ENCODE data around the gene OTUB2. TPM values are rescaled to one million over a fixed set of nuclear protein-coding genes. Genes with fewer than 3 reads are reported as not detected.
A peak's percentile ranks its signal among the peaks of the same experiment; 100 is the strongest.

OTUB2 gene
- total RNA-seq, 6 experiments from 2014 or later: 0.59 to 3.7 (median 0.85) TPM

DNA sequence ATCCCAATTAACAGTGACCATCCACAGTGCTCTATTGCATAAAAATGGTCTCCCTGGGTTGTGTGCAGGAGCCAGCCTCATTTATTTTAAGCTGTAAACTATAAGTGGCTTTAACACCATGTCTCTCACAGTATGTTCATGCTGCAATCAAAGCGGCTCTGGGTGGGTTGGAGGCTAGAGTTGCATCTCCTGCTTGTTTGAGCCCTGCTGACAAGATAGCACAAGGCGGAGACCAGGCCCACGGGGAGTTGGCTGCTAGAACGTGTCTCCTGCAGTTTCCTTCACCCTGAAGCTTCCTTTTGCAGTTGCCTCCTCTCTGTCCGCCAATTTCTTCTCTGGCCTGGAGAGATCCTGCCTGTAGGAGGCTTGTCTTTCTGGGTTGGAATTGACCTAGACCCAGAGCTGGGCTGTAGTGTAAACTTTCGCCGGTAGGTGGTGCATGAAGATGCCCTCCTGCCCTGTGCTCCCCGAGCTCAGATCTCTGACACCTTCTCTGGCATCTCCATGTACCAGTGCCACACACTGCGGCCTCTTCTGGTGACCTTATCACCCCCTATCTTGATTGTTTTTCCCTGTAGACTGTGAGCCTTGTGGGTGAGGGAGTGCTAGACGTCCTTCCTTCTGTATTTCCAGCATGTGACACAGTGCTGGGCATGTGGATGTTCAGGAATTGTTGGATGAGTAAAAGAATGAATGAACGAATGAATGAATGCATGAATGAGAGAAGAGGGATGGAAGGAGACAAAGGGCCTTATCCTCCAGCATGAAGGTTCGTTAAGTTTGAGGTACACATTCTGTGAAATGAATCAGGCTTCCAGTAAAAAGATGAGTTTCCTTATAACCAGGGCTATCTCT lies 10.4 kb downstream of the OTUB2 start:
- H3K27ac ChIP-seq: no peak overlapping the region
- H3K9me3 ChIP-seq: no peaks in the 10 kb centered on the region
- no peaks in the 10 kb centered on the region for H3K27me3 ChIP-seq
- H3K36me3 ChIP-seq: no peaks in the 10 kb centered on the region
- DNase-seq: peak; percentile 73 to 78 (median 73)
- TF ChIP-seq CTCF (IDR thresholded peaks at IDR 0.05) (peak; percentile 82 to 87 (median 85)), POLR2A (IDR thresholded peaks at IDR 0.05) (no peak)
- 8% methylated on average over 9 of the region's 12 CpGs for WGBS (ENCODE audit: insufficient coverage, low coverage, low lambda C conversion rate, missing lambda C conversion rate)
- peaks cover 0 to under 1% (median 0%) of the 10 kb centered on the region in 4 donors for H3K4me1 ChIP-seq
- H3K4me3 ChIP-seq: no peak overlapping the region
- intact Hi-C loops (cut with DNase I): no loop called here
- ATAC-seq: peak; percentile 95 to 99 (median 98)

DNA sequence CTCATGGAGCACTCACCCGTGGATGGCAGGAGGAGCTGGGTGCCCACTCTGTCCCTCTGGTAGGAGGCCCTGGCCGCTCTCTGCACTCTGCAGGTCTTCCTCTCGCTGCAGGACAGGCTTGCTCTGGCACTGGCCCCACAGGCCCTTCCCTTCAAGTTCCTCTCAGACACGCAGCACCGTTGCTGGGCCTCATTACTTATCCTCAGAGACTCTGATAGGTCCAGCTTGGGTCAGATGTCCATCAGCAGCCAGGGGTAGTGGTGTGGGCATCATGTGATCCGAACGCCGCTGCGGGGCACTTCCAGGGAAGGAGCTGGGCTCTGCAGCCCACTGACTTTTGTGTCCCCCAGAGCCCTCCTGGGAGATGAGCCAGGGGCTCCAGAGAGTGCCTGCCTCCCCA lies 11.8 kb downstream of the OTUB2 start:
- no peaks in the 10 kb centered on the region for H3K27me3 ChIP-seq
- H3K9me3 ChIP-seq: no peaks in the 10 kb centered on the region
- H3K27ac ChIP-seq: no peak overlapping the region
- no peak for DNase-seq
- H3K4me3 ChIP-seq: no peak overlapping the region
- TF ChIP-seq CTCF (IDR thresholded peaks at IDR 0.05) (no peak), POLR2A (IDR thresholded peaks at IDR 0.05) (no peak)
- intact Hi-C loops (cut with DNase I): no loop called here
- peaks cover 0 to 8% (median 0%) of the 10 kb centered on the region in 4 donors for H3K4me1 ChIP-seq
- ATAC-seq: no peak
- 100% methylated on average over 1 of the region's 9 CpGs for WGBS (ENCODE audit: insufficient coverage, low coverage, low lambda C conversion rate, missing lambda C conversion rate)
- H3K36me3 ChIP-seq: no peaks in the 10 kb centered on the region

DNA sequence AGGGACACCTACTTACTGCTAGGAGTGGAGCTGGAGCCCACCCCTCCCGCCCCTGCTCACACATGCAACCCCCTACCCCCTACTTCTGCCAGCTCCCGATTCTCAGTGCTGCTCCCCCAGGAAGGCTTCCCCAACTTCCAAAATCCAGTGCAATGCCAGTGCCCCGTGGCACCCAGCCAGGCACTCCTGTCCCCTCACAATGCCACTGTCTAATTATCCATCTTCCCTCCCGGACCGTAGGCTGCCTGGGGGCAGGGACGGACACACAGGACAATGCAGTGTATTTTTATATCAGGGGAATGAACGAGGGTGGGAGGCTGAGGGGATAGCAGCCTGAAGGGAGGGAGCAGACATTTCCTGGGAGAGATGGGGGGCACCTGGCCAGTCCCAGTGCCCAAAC lies 12.4 kb downstream of the OTUB2 start:
- TF ChIP-seq CTCF (IDR thresholded peaks at IDR 0.05) (no peak), POLR2A (IDR thresholded peaks at IDR 0.05) (no peak)
- DNase-seq: no peak
- no peaks in the 10 kb centered on the region for H3K36me3 ChIP-seq
- WGBS (ENCODE audit: insufficient coverage, low coverage, low lambda C conversion rate, missing lambda C conversion rate): 92% methylated on average over 4 of the region's 7 CpGs
- intact Hi-C loops (cut with DNase I): no loop called here
- H3K9me3 ChIP-seq: no peaks in the 10 kb centered on the region
- H3K4me1 ChIP-seq: peaks cover 0 to 8% (median 0%) of the 10 kb centered on the region in 4 donors
- no peak overlapping the region for H3K27ac ChIP-seq
- ATAC-seq: no peak
- no peaks in the 10 kb centered on the region for H3K27me3 ChIP-seq
- no peak overlapping the region for H3K4me3 ChIP-seq

DNA sequence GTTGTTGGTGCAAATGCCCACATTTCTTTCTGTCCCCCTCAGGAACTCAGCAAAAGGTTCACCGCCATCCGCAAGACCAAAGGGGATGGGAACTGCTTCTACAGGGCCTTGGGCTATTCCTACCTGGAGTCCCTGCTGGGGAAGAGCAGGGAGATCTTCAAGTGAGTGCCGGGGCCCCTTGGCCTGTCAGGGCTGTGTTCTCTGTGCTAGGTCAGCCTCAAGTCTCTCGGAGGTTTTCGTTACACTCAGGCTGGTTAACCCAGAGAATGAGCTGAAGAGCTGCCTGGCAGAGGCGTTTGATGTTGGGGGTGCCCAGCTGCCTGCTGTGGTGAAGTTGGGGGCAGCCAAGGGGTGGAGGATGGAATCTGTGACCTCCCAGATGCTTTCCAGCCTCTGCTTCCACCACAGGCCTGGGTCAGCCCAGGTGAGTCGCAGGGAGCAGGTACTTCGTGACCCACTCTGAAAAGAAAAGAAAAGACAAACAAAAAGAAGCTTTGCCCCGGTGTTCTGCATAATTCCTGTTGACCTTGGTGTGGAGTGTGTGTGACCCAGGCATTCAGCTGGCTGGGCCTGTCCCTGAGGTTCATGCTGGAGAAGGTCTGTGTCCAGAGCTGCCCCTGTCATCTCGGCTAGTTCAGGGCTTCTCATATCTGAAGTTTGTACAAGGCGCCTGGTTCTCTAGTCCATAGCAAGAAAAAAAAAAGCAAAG lies 12.9 kb downstream of the OTUB2 start:
- ATAC-seq: no peak
- whole genome bisulfite sequencing (ENCODE audit: insufficient coverage, low coverage, low lambda C conversion rate, missing lambda C conversion rate): 46% methylated on average over 2 of the region's 11 CpGs
- intact Hi-C loops (cut with DNase I): no loop called here

More for the DNA sequence above, 12.9 kb downstream of the OTUB2 start:
- no peak overlapping the region for H3K27ac ChIP-seq
- no peak for TF ChIP-seq POLR2A (IDR thresholded peaks at IDR 0.05)
- no peak for TF ChIP-seq CTCF (IDR thresholded peaks at IDR 0.05)
- H3K4me3 ChIP-seq: no peak overlapping the region
- H3K9me3 ChIP-seq: no peaks in the 10 kb centered on the region
- no peak for DNase-seq
- H3K4me1 ChIP-seq: peaks cover 0 to 8% (median 0%) of the 10 kb centered on the region in 4 donors
- H3K27me3 ChIP-seq: no peaks in the 10 kb centered on the region
- H3K36me3 ChIP-seq: no peaks in the 10 kb centered on the region

Data from right lobe of liver (tissue), 6 donors.